ENCODE results near the gene RGS1. TPM values are rescaled to one million over a fixed set of nuclear protein-coding genes. Genes with fewer than 3 reads are reported as not detected.

RGS1 gene
- total and polyA plus RNA-seq, 4 donors = 13.1 to 107 (median 15.3) TPM

DNA sequence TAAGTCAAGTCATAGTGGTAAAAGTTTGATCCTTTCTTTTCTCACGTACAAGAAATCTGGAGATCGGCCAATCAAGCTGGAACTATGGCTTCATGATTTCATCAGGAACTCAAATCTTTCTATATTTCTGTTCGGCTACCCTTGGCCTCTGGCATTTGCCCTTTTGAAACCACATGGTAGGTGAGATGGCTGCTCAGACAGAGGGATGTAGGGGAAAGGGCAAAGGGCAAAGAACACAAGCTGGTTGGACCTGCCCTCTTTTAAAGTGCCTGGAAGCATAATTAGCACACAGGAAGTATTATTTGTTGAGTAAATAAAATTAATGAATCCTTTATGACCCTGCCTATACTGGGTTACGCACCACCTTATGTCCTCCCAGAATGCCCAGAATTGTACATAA lies 11.5 kb upstream of the RGS1 start:
- no peak for DNase-seq (ENCODE audit: low read depth in 4 of 6, low spot score in 6 of 6)
- Histone ChIP-seq H3K9me3 (ENCODE audit: control insufficient read depth, insufficient read depth, low read length) (no peaks in the 10 kb centered on the region), H3K4me1 (ENCODE audit: control insufficient read depth, insufficient read depth, low read length) (no peaks in the 10 kb centered on the region), H3K4me3 (ENCODE audit: low read depth, low read length) (no peak overlapping the region), H3K27ac (ENCODE audit: low read depth, low read length) (no peak overlapping the region), H3K36me3 (ENCODE audit: control insufficient read depth, insufficient read depth, low read length) (no peaks in the 10 kb centered on the region), H3K27me3 (ENCODE audit: control insufficient read depth, insufficient read depth, low read length) (no peaks in the 10 kb centered on the region)
- WGBS (ENCODE audit: insufficient coverage) = 83% methylated on average over 1 of the region's 4 CpGs

GRCh38 chr1:192565946-192566345 lies 9.6 kb upstream of the RGS1 start:
- WGBS (ENCODE audit: insufficient coverage) = no CpG with 5 or more reads among the region's 1 CpG
- no peak for DNase-seq (ENCODE audit: low read depth in 4 of 6, low spot score in 6 of 6)
- H3K27me3 ChIP-seq (ENCODE audit: control insufficient read depth, insufficient read depth, low read length) = no peaks in the 10 kb centered on the region
- no peaks in the 10 kb centered on the region for H3K4me1 ChIP-seq (ENCODE audit: control insufficient read depth, insufficient read depth, low read length)
- no peak overlapping the region for H3K4me3 ChIP-seq (ENCODE audit: low read depth, low read length)
- peaks cover 5% of the 10 kb centered on the region for H3K9me3 ChIP-seq (ENCODE audit: control insufficient read depth, insufficient read depth, low read length)
- no peaks in the 10 kb centered on the region for H3K36me3 ChIP-seq (ENCODE audit: control insufficient read depth, insufficient read depth, low read length)
- H3K27ac ChIP-seq (ENCODE audit: low read depth, low read length) = no peak overlapping the region

DNA sequence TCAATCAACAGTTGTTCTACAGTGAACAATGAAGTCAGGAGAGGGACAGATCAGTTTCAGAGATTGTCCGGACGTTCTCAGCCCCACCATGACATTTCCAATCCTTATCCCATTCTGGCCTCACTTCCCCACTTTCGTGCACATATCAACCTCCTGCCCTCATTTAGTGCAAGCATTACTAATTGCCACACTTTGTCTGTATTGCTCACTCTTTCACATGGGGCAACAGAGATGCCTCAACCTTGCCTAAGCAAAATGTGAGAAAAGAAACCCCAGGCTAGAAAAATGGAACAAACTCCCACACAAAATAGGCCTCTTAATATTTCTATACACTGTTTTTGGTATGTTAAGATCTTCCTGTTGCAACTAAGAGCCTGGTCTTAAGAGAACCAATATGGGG lies 8.9 kb upstream of the RGS1 start:
- no peak for DNase-seq (ENCODE audit: low read depth in 4 of 6, low spot score in 6 of 6)
- 82% methylated on average over 3 of the region's 3 CpGs for WGBS (ENCODE audit: insufficient coverage)
- no peaks in the 10 kb centered on the region for H3K36me3 ChIP-seq (ENCODE audit: control insufficient read depth, insufficient read depth, low read length)

DNA sequence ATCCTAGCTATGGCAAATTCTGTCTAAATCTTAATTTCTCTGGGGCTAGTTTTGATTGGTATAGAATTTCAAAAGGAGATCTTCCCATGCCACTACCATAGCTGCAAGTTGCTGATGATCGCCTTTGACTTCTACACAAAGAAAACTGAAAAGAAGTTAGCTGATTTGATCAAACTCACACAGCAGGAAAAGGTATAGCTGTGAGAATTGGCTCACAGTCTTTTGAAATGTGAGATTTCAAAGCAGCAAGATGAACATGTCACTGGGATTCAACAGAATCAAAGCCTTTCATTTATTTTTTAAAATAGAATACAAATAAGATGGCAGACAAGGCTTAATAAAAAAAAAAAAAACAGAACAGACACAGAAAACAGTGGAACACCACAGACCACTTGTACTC lies 7.5 kb upstream of the RGS1 start:
- Histone ChIP-seq H3K36me3 (ENCODE audit: control insufficient read depth, insufficient read depth, low read length) (no peaks in the 10 kb centered on the region), H3K4me1 (ENCODE audit: control insufficient read depth, insufficient read depth, low read length) (no peaks in the 10 kb centered on the region), H3K27ac (ENCODE audit: low read depth, low read length) (no peak overlapping the region), H3K27me3 (ENCODE audit: control insufficient read depth, insufficient read depth, low read length) (no peaks in the 10 kb centered on the region), H3K4me3 (ENCODE audit: low read depth, low read length) (no peak overlapping the region), H3K9me3 (ENCODE audit: control insufficient read depth, insufficient read depth, low read length) (peaks cover 5% of the 10 kb centered on the region)
- WGBS (ENCODE audit: insufficient coverage) = no CpG with 5 or more reads among the region's 1 CpG
- DNase-seq (ENCODE audit: low read depth in 4 of 6, low spot score in 6 of 6) = no peak

More for the DNA sequence above, 8.9 kb upstream of the RGS1 start:
- Histone ChIP-seq H3K4me1 (ENCODE audit: control insufficient read depth, insufficient read depth, low read length) (no peaks in the 10 kb centered on the region), H3K27ac (ENCODE audit: low read depth, low read length) (no peak overlapping the region), H3K9me3 (ENCODE audit: control insufficient read depth, insufficient read depth, low read length) (peaks cover 5% of the 10 kb centered on the region), H3K27me3 (ENCODE audit: control insufficient read depth, insufficient read depth, low read length) (no peaks in the 10 kb centered on the region), H3K4me3 (ENCODE audit: low read depth, low read length) (no peak overlapping the region)

DNA sequence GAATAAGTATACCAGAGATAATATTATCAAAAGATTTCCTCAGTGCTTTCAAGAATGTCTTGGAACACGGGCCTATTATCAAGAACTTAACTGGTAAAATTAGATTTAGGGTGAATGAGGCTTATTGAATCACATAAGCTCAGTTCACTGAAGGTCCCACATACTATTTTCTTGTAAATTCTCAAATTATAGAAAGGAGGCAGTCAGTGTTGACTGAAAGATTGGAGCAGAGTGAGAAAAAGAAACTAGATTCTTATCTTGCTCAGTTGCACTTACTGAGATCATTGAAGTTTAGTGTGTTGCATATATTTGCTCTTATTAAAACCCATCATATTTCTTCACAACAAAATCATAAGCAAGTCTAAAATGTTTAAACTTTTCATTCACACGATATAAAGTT lies 3.9 kb upstream of the RGS1 start:
- no peaks in the 10 kb centered on the region for H3K36me3 ChIP-seq (ENCODE audit: control insufficient read depth, insufficient read depth, low read length)
- no peak overlapping the region for H3K4me3 ChIP-seq (ENCODE audit: low read depth, low read length)
- no peaks in the 10 kb centered on the region for H3K27me3 ChIP-seq (ENCODE audit: control insufficient read depth, insufficient read depth, low read length)
- H3K9me3 ChIP-seq (ENCODE audit: control insufficient read depth, insufficient read depth, low read length) = peaks cover 5% of the 10 kb centered on the region
- DNase-seq (ENCODE audit: low read depth in 4 of 6, low spot score in 6 of 6) = no peak
- H3K27ac ChIP-seq (ENCODE audit: low read depth, low read length) = no peak overlapping the region
- H3K4me1 ChIP-seq (ENCODE audit: control insufficient read depth, insufficient read depth, low read length) = no peaks in the 10 kb centered on the region
- 71% methylated on average over 1 of the region's 2 CpGs for WGBS (ENCODE audit: insufficient coverage)

DNA sequence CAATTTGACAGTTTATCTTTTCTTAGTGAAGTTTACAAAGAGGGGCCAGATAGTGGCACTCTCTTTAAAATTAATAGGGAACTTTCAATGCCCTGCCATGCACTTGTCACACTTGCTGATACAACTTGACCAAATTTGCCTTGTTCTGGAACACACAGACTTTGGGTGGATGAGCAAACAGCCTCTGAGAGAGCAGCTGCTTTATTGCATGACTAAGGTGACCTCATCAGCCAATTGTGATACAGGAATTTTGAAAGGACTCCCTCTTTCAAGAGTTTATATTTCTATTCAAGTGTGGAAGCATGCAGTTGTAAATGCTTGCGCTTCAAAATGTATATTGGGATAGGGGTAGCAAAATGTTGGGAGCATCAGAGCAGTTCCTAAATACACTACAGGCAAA lies 2.1 kb upstream of the RGS1 start:
- H3K4me1 ChIP-seq (ENCODE audit: control insufficient read depth, insufficient read depth, low read length) = no peaks in the 10 kb centered on the region
- no peaks in the 10 kb centered on the region for H3K36me3 ChIP-seq (ENCODE audit: control insufficient read depth, insufficient read depth, low read length)
- no CpG with 5 or more reads among the region's 1 CpG for WGBS (ENCODE audit: insufficient coverage)
- no peak for DNase-seq (ENCODE audit: low read depth in 4 of 6, low spot score in 6 of 6)
- H3K27ac ChIP-seq (ENCODE audit: low read depth, low read length) = no peak overlapping the region
- H3K9me3 ChIP-seq (ENCODE audit: control insufficient read depth, insufficient read depth, low read length) = peaks cover 5% of the 10 kb centered on the region
- H3K27me3 ChIP-seq (ENCODE audit: control insufficient read depth, insufficient read depth, low read length) = no peaks in the 10 kb centered on the region
- H3K4me3 ChIP-seq (ENCODE audit: low read depth, low read length) = no peak overlapping the region

DNA sequence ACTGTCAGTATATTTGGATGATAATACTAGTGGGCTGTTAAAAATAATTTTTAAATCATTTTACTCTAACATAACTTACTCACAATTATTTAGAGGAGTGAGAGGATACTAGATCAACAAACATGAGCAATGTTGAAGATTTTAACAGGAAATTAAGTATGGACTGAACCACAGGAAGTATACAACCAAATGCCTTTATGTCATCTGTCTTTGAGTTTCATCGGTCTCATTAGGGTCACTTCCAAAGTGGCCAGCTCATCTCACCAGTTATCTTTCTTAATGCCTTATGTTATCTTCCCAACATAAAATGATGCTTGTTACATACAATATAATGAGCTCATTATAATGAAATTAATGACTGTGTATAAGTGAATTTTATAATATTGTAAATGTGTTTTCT lies 1.5 kb upstream of the RGS1 start:
- no peaks in the 10 kb centered on the region for H3K27me3 ChIP-seq (ENCODE audit: control insufficient read depth, insufficient read depth, low read length)
- DNase-seq (ENCODE audit: low read depth in 4 of 6, low spot score in 6 of 6) = no peak
- H3K4me1 ChIP-seq (ENCODE audit: control insufficient read depth, insufficient read depth, low read length) = no peaks in the 10 kb centered on the region
- H3K36me3 ChIP-seq (ENCODE audit: control insufficient read depth, insufficient read depth, low read length) = no peaks in the 10 kb centered on the region
- no peak overlapping the region for H3K27ac ChIP-seq (ENCODE audit: low read depth, low read length)
- peaks cover 5% of the 10 kb centered on the region for H3K9me3 ChIP-seq (ENCODE audit: control insufficient read depth, insufficient read depth, low read length)
- 80% methylated on average over 1 of the region's 1 CpG for WGBS (ENCODE audit: insufficient coverage)
- H3K4me3 ChIP-seq (ENCODE audit: low read depth, low read length) = no peak overlapping the region

DNA sequence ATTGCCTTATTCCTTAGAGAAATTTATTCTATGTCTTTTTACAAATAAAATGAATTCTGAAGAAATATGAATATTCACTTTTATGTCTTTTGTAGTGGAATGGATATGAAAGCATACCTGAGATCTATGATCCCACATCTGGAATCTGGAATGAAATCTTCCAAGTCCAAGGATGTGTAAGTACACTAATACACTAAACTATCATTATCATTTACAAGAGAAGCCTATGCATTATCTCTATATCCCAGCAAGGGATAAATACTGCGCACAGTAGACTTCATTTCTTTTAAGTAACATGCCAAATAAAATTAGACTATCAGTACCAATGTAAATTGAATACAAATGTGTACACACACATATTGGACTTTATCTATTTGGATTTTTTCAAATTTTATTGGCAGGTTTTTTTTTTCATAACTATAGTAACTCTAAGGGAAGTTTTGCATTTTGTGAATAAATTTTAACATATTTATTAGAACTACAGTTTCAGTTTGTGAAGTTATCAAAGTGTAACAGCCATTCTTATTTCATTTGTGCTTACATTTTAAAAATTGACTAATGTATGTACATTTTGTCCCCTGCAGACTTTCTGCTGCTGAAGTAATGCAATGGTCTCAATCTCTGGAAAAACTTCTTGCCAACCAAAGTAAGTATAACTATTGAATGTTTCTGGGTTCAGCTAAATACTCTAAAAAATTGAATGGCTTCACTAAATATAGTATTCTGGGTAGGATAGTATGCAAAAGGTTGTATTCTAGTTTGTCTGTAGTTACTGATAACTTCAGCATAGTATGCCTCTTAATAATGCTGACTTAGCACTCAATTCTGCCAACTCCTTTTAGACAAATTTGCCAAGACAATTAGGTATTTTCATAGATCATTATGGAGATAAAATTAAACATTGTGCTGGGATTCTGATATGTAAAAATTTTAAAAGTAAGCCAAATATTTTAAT lies 894 bp downstream of the RGS1 start:
- WGBS (ENCODE audit: insufficient coverage) = no CpG with 5 or more reads among the region's 1 CpG

DNA sequence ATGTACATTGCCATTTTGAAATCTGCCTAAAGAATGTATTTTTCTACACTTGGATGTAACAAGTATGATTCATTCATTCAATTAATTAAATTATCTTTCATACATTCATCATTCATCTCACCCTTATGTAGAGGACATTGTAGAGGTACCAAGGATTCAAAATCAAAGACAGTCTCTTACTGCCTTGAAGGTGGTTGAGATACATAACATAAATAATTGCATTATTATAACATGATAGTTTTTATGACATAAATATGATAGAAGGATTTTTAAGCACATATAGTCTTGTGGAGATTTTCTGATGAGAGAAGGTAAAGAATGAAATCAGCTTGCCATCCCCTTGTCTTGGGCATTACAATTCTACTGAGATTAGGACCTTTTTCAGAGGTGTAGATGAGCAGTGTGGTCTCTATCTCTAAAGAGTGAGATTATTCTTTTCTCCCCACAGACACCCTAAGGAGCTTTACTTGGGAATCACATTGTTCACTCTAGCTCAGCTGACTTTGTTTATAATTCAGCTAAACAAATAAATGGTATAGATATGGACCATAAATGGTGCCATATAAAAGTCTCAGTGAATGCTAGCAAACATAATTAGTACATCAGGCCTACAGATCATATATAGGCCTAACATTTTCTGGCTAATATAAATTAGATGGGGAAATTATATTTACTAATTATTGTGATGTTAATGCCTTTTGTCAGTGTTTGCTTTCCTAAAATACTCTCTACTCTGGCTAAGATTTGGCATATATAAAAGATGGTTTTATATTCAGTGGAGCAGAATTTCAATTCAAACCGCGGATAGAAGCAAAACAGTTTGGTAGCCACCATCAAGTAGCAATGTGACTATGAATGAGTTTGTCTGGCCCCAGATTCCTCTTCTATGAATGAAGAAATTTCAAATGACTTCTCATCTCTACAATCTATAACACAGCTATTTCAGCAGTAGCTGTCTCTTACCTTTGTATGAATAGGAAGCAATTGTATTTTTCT lies 1.9 kb downstream of the RGS1 start:
- Histone ChIP-seq H3K4me1 (ENCODE audit: control insufficient read depth, insufficient read depth, low read length) (no peaks in the 10 kb centered on the region), H3K27me3 (ENCODE audit: control insufficient read depth, insufficient read depth, low read length) (no peaks in the 10 kb centered on the region), H3K36me3 (ENCODE audit: control insufficient read depth, insufficient read depth, low read length) (no peaks in the 10 kb centered on the region), H3K27ac (ENCODE audit: low read depth, low read length) (no peak overlapping the region), H3K4me3 (ENCODE audit: low read depth, low read length) (no peak overlapping the region), H3K9me3 (ENCODE audit: control insufficient read depth, insufficient read depth, low read length) (no peaks in the 10 kb centered on the region)
- DNase-seq (ENCODE audit: low read depth in 4 of 6, low spot score in 6 of 6) = no peak
- no CpG with 5 or more reads among the region's 2 CpGs for WGBS (ENCODE audit: insufficient coverage)

More for the DNA sequence above, 894 bp downstream of the RGS1 start:
- H3K36me3 ChIP-seq (ENCODE audit: control insufficient read depth, insufficient read depth, low read length) = no peaks in the 10 kb centered on the region
- no peak overlapping the region for H3K27ac ChIP-seq (ENCODE audit: low read depth, low read length)
- DNase-seq (ENCODE audit: low read depth in 4 of 6, low spot score in 6 of 6) = no peak
- H3K27me3 ChIP-seq (ENCODE audit: control insufficient read depth, insufficient read depth, low read length) = no peaks in the 10 kb centered on the region
- H3K4me3 ChIP-seq (ENCODE audit: low read depth, low read length) = no peak overlapping the region
- H3K9me3 ChIP-seq (ENCODE audit: control insufficient read depth, insufficient read depth, low read length) = no peaks in the 10 kb centered on the region
- H3K4me1 ChIP-seq (ENCODE audit: control insufficient read depth, insufficient read depth, low read length) = no peaks in the 10 kb centered on the region

All from spinal cord (tissue), 10 donors.